K562 (cell line): ENCODE results near the gene MPZL1. TPM values are rescaled to one million over a fixed set of nuclear protein-coding genes. Genes with fewer than 3 reads are reported as not detected.
A peak's percentile ranks its signal among the peaks of the same experiment; 100 is the strongest.

ENCODE experiments used
- ATF4 ChIP-seq: fragments of 450-650 bp; formaldehyde crosslinking; IDR thresholded peaks from 2 replicates; pipeline ENCODE4 v1.4.0; 2022; ENCODE audit warnings: mild to moderate bottlenecking, moderate library complexity
- CHCHD3 ChIP-seq: fragments of 250-450 bp; sonication (Bioruptor Pico); IDR thresholded peaks from 2 replicates; pipeline ENCODE4 v2.1.2; 2022; ENCODE audit warnings: mild to moderate bottlenecking
- CTBP1 ChIP-seq: fragments of 450-650 bp; IDR thresholded peaks from 2 replicates; pipeline ENCODE4 v1.6.1; 2016; ENCODE audit warnings: borderline replicate concordance
- ELF4 ChIP-seq: fragments of 450-650 bp; formaldehyde crosslinking; IDR thresholded peaks from 2 replicates; pipeline ENCODE4 v1.4.0; 2022; ENCODE audit warnings: missing genetic modification characterization
- HES1 ChIP-seq: fragments of 450-650 bp; IDR thresholded peaks from 2 replicates; pipeline ENCODE4 v1.6.1; 2016; ENCODE audit warnings: low read depth, mild to moderate bottlenecking, moderate library complexity
- HSF4 ChIP-seq: fragments of 250-450 bp; sonication (Bioruptor Pico); IDR thresholded peaks from 2 replicates; pipeline ENCODE4 v2.1.2; 2022; ENCODE audit warnings: mild to moderate bottlenecking, moderate library complexity, borderline replicate concordance
- JUNB ChIP-seq: fragments of 450-650 bp; formaldehyde crosslinking; conservative IDR thresholded peaks from 2 replicates; pipeline ENCODE4 v1.4.0; 2020; ENCODE audit warnings: mild to moderate bottlenecking
- KAT7 ChIP-seq: sonication (generic); formaldehyde crosslinking; IDR thresholded peaks from 2 replicates; pipeline ENCODE4 v1.8.0; 2022; ENCODE audit warnings: missing genetic modification reagents, mild to moderate bottlenecking, borderline replicate concordance
- KLF16 ChIP-seq: IDR thresholded peaks from 2 replicates; pipeline ENCODE4 v1.6.1; 2016; ENCODE audit warnings: antibody characterized with exemption
- MAFF ChIP-seq: IDR thresholded peaks from 2 replicates; pipeline ENCODE4 v1.6.1; 2012; ENCODE audit warnings: low read length, improper control_type of control experiment
- MAFK ChIP-seq: IDR thresholded peaks from 2 replicates; pipeline ENCODE4 v1.6.1; 2011; ENCODE audit warnings: low read length, improper control_type of control experiment
- MEF2A ChIP-seq: IDR thresholded peaks from 2 replicates; pipeline ENCODE4 v1.6.1; 2011; ENCODE audit warnings: low read depth, mild to moderate bottlenecking, low read length, moderate library complexity; ENCODE audit not compliant: control insufficient read depth
- MLX ChIP-seq, 2 experiments: fragments of 450-650 bp in 1 of 2; sonication (generic) in 1 of 2; formaldehyde crosslinking; conservative IDR thresholded peaks; 2 replicates each; pipeline versions ENCODE4 v1.4.0 to v1.8.1; 2020 to 2022; ENCODE audit warnings: mild to moderate bottlenecking in 1 of 2, missing genetic modification reagents in 1 of 2
- NBN ChIP-seq: fragments of 450-650 bp; IDR thresholded peaks from 2 replicates; pipeline ENCODE4 v1.6.1; 2016; ENCODE audit warnings: low read depth, mild to moderate bottlenecking
- NCOA4 ChIP-seq: fragments of 450-650 bp; IDR thresholded peaks from 2 replicates; pipeline ENCODE4 v1.6.1; 2018; ENCODE audit warnings: mild to moderate bottlenecking; ENCODE audit not compliant: partially characterized antibody
- NFYB ChIP-seq: IDR thresholded peaks from 2 replicates; pipeline ENCODE4 v1.6.1; 2011; ENCODE audit warnings: mild to moderate bottlenecking, moderate library complexity; ENCODE audit not compliant: insufficient read length; ENCODE audit errors: extremely low read depth
- NR2F6 ChIP-seq: fragments of 450-650 bp; formaldehyde crosslinking; IDR thresholded peaks from 2 replicates; pipeline ENCODE4 v1.4.0; 2020; ENCODE audit warnings: mild to moderate bottlenecking
- RBM15 ChIP-seq: fragments of 200-400 bp; formaldehyde crosslinking; IDR thresholded peaks from 2 replicates; pipeline ENCODE4 v1.6.1; 2018; ENCODE audit warnings: mild to moderate bottlenecking, low read length, moderate library complexity; ENCODE audit not compliant: insufficient read depth
- RBM22 ChIP-seq: fragments of 200-400 bp; formaldehyde crosslinking; IDR thresholded peaks from 2 replicates; pipeline ENCODE4 v1.6.1; 2018; ENCODE audit warnings: low read length, low read depth; ENCODE audit not compliant: poor library complexity, severe bottlenecking
- SP1 ChIP-seq: sonication (generic); formaldehyde crosslinking; IDR thresholded peaks from 2 replicates; pipeline ENCODE4 v1.8.1; 2022; ENCODE audit warnings: mild to moderate bottlenecking, missing genetic modification reagents
- SP2 ChIP-seq: IDR thresholded peaks from 2 replicates; pipeline ENCODE4 v1.6.1; 2011; ENCODE audit warnings: mild to moderate bottlenecking, low read depth, low read length, moderate library complexity; ENCODE audit not compliant: poor library complexity, severe bottlenecking; ENCODE audit errors: extremely low read depth
- SRF ChIP-seq, 2 experiments: fragments of 250-450, 450-650 bp in 1 of 2; sonication (Bioruptor Pico) in 1 of 2; sonication (generic) in 1 of 2; formaldehyde crosslinking; IDR thresholded peaks; 2 replicates each; pipeline versions ENCODE4 v1.5.0 to v1.5.1; 2020 to 2022; ENCODE audit warnings: mild to moderate bottlenecking in 1 of 2, missing genetic modification reagents in 1 of 2
- TBP ChIP-seq: optimal IDR thresholded peaks from 2 replicates; pipeline ENCODE3; 2011; ENCODE audit warnings: low read depth, low read length, improper control_type of control experiment
- TEAD2 ChIP-seq: fragments of 450-650 bp; IDR thresholded peaks from 2 replicates; pipeline ENCODE4 v1.6.1; 2016; ENCODE audit warnings: missing genetic modification characterization, control low read depth, missing compliant biosample characterization
- TFAM ChIP-seq: fragments of 250-450 bp; sonication (Bioruptor Pico); conservative IDR thresholded peaks from 2 replicates; pipeline ENCODE4 v1.5.0; 2021; ENCODE audit warnings: mild to moderate bottlenecking, moderate library complexity
- YBX1 ChIP-seq: fragments of 450-650 bp; IDR thresholded peaks from 2 replicates; pipeline ENCODE4 v1.7.1; 2016; ENCODE audit warnings: mild to moderate bottlenecking
- ZFP1 ChIP-seq: fragments of 450-650 bp; formaldehyde crosslinking; IDR thresholded peaks from 2 replicates; pipeline ENCODE4 v1.4.0; 2020; ENCODE audit warnings: mild to moderate bottlenecking, mixed read lengths
- ZNF324 ChIP-seq: fragments of 250-450 bp; sonication (Bioruptor Pico); IDR thresholded peaks from 2 replicates; pipeline ENCODE4 v1.4.0; 2020; ENCODE audit warnings: mild to moderate bottlenecking
- polyA plus RNA-seq, 8 experiments: library from polyadenylated mRNA; depleted of rRNA in 4 of 8; stranded (reverse) in 5 of 8; unstranded in 3 of 8; fragments of >200 nt; fragmentation: Nextera tagmentation in 2 of 8; fragmentation: Illumina TruSeq in 1 of 8; extraction: Ambion mirVana in 2 of 8; extraction: Trizol in 1 of 8; gene quantifications; 2 replicates each; pipeline versions ENCODE4 v1.2.1 to v1.2.3, GENCODE V29; 2011 to 2014; ENCODE audit warnings: inconsistent platforms in 1 of 8, missing spikeins in 1 of 8
- total RNA-seq, 7 experiments: library from RNA; depleted of rRNA in 6 of 7; stranded (reverse); fragments of >200 nt in 6 of 7; fragmentation: Illumina TruSeq in 2 of 7; extraction: Trizol in 2 of 7; gene quantifications; 2 replicates each; pipeline versions ENCODE4 v1.2.1 to v1.2.3, GENCODE V29; 2011 to 2021; ENCODE audit warnings: low replicate concordance in 1 of 7

The MPZL1 gene
- total and polyA plus RNA-seq, 9 of the 15 experiments (the other 6 are each of a cell fraction or from before 2014, with no cell fraction given), result 14.5 to 153 (median 66.5) TPM

GRCh38 chr1:167820684-167821355, 99.0 kb downstream of the MPZL1 start (continued):
- TF ChIP-seq SRF (CRISPR knock-in tag; IDR thresholded peaks at IDR 0.05) (0 out of 4 replicates have a peak, but pooled peaks have one; percentile 32 to 51), SP2 (no peak), RBM22 (no peak), CTBP1 (no peak), SP1 (CRISPR knock-in tag) (no peak), ELF4 (CRISPR knock-in tag) (0 out of 2 replicates have a peak, but pooled peaks have one; percentile 59), ZNF324 (CRISPR knock-in tag) (no peak), ZFP1 (no peak), CHCHD3 (CRISPR knock-in tag) (no peak), KAT7 (CRISPR knock-in tag) (no peak), MEF2A (no peak), RBM15 (no peak), HES1 (no peak), NCOA4 (no peak), MAFK (peak; percentile 55; the same call in 1 of the 2 replicates), YBX1 (no peak), KLF16 (no peak), TEAD2 (tag) (no peak), NR2F6 (0 out of 2 replicates have a peak, but pooled peaks have one; percentile 46), MAFF (peak; percentile 64; the same call in 1 of the 2 replicates), NBN (no peak), MLX (CRISPR knock-in tag; conservative IDR thresholded peaks at IDR 0.05) (0 out of 4 replicates have a peak, but pooled peaks of 1 of the 2 experiments have one; percentile 38), JUNB (no peak), TFAM (CRISPR knock-in tag) (no peak), NFYB (no peak), HSF4 (no peak), ATF4 (CRISPR knock-in tag) (no peak), TBP (no peak)
